ENCODE results near the gene FLRT2. TPM values are rescaled to one million over a fixed set of nuclear protein-coding genes. Genes with fewer than 3 reads are reported as not detected.

FLRT2 gene
- total RNA-seq, 1 donor from 2014 or later, result 20.0 TPM

DNA sequence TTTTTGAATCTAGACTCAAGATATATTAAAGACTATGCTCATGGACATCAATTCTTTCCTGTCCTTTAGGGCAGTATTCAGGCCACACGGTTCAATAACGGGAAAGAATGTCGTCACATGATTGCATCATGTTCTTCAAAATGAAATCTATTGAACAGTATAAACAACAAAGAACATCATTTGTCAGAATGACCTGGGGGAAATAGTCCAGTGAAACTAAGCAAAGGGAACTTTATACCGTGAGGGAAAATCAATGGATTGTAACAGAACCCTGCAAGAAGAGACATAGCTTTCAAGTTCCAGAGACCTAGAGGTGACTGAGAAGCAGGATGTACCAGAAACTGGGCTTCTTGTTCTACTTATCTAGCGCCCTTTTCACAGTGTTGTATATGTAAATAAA, 32.7 kb downstream of the FLRT2 start:
- no peak for DNase-seq (ENCODE audit: low spot score)

DNA sequence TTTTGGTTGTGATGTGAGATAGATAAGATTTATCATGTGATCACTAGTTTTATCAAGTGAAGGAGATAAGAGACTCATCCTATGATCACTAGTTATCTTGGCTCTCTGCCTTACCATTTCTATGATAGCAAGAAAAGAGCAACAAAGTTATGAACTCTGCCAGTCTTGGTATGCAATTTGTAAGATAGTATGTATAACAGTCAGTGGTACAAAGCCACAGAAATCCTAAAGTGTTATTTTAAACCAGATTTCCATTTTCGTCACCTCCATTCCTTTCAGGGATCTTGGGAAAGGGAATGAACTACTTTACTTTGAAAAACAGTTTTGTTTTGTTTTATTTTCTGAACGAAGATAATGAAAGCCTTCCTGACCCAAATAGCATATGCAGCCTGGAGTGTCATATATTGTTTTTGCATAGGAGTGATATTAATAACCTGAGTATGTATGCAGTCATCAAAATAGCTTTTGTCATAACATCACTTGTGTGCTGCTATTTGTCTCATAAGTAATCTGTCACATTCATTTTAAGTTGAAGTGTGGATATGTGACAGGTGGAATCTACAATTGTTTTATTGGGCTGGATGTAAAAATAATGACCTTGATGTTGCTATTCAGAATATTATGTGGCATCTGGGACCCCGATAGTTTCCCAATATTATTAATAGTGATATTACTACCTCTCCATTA, 35.0 kb downstream of the FLRT2 start:
- DNase-seq (ENCODE audit: low spot score), result no peak

DNA sequence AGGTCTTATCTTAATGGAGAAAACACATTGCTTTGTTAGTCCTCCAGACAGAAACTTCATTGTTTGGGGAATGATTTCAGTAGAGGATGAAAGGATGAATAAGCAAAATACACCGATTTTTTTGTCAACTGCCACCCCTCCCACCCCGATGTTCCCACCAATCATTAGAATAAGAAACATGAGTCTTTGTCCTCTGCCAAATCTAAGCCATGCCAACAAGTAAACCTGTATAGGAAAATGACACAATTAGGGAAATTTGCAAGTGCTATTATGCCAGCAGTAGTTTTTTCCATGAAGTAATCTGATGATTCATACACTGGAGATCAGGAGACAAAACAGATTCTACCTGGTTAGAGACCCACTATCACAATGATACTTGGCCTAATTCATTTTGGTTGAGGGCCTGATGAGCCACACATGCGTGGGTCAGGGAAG, 35.9 kb downstream of the FLRT2 start:
- DNase-seq (ENCODE audit: low spot score), result no peak

DNA sequence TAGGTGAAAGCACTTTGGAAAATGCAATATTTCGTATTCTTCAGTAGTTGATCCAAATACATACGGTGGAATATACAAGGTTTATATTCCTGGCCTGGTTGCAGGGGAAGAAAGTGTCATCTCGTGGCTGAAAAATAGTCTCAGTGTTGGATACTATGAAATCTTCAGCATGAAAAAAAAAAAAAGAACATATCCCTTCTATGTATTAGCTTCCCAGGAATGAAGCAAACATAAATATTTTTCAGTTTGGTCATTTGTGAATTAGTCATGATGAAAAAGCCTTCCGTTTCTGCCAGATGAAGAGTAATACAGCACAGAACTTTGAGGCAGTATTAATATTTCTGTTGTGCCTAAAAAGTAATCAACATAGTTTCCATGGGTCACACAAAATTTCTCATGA, 36.7 kb downstream of the FLRT2 start:
- no peak for DNase-seq (ENCODE audit: low spot score)

DNA sequence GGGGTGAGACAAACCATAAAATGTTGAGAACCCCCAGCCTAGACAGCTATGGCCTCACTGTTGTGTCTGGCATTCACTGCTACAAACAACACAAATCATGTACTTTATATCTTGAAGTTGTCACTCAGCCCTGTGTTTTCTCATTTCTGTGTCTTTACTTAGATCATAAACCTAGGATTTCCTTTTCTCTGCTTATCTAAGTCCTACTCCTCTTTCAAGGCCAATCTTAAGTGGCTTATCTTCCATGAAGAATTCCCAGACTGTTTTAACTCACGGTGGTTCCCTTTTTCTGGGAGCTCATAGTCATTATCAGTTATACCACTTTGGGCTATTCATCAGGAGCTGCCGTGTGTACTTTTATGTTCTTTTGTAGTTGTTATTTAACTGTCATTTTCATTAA, 42.1 kb downstream of the FLRT2 start:
- no peak for DNase-seq (ENCODE audit: low spot score)

DNA sequence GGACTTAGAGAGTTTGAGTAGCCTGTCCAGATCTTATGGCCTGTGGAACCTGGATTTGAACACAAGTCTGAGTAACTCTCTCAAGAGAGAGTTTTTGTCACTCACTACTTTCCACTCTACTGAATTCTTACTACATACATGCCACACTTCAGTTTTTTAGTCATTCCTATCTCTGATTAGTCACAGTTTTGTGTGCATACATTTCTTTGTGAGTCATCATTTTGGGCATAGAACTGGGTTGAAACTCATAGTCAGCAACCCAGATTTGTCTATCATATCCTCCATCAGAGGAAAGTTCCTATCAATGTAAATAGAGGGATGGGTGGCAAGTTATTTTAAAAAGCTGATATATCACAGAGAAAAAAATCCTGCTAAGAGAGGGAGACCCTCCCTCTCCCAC, 42.9 kb downstream of the FLRT2 start:
- no peak for DNase-seq (ENCODE audit: low spot score)

DNA sequence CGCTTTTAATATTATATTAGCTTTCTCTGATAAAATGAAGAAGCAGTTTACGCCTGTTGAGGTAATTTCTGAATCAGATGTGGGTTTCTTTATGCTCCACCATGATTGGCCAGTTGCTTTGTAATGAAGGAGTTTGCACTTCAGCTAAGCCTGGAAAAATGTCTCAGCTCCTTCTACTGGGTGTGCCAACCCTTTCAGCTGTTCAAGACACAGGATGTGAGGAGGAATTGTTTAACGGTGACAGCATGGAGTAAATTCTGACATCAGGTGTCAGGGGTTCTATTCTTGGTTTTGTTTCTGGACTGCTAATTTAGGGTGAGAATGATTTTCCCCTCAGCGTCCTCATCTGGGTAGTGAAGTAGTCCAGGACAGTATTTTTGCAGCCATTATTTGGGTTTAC, 43.5 kb downstream of the FLRT2 start:
- DNase-seq (ENCODE audit: low spot score), result no peak

DNA sequence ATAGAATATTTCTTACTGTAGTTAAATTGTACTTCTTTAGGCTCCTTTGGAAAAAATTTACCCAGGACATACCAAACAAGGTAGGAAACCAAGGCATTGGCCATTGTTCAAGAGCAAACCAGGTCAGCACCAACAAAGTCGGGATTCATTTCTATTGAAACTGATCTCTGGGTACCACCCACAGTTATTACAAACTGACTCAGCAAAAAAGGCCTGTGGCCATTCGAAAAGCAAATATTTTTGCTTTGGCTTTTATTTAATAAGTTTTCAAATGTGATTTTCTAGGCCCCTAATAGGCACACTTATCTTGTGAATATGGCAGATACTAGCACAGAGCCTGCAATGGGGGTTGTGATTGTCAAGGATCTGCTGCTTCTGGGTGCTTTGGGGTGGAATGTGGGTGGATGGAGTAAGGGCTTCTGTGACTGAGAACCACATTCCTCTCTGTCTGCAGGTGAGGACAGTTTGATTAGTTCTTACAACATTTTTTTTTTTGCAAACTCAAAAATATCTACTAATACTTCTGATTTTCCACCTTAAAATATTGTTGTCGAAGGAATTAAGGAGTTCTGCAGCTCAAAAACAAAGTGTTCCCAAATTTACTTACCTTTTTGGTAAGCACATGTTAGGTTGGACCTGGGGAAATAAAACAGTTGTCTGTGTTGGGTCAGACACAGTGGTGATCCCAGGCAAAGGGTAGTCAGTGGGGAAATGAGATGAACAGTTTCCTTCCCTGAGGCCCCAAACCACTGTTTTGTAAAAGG, 45.1 kb downstream of the FLRT2 start:
- DNase-seq (ENCODE audit: low spot score), result no peak

DNA sequence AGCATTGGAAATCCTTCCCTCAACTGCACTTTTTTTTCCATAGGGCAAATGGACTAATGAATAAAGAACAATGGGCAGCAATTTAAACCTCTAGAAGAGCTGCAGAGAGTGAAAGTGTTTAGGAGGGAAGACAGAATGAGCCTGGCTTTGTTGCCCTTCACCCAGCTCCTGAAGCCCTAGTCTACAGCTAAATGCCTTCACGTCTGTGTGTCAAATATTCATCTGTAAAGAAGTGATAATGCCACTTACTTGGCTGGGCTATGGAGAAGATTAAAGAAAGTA, 45.6 kb downstream of the FLRT2 start:
- no peak for DNase-seq (ENCODE audit: low spot score)

DNA sequence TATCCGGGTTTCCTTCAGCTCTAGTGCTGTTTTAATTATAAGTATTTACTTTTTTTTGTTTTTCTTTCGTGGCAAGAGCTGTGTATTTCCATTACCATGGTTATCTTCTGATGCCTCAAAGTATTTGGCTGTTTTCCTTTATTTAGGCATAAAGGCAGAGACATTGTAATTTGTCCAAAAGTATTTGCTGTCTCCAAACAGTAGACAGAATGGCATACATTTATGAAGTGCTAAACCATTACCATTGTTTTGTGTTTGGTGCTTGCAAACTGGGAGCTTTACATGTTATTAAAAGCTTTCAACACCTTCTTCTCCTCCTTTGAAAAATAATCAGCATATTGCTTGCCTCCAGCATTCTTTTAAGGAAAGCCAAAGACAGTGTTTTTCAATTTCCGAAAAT, 46.3 kb downstream of the FLRT2 start:
- DNase-seq (ENCODE audit: low spot score), result no peak

DNA sequence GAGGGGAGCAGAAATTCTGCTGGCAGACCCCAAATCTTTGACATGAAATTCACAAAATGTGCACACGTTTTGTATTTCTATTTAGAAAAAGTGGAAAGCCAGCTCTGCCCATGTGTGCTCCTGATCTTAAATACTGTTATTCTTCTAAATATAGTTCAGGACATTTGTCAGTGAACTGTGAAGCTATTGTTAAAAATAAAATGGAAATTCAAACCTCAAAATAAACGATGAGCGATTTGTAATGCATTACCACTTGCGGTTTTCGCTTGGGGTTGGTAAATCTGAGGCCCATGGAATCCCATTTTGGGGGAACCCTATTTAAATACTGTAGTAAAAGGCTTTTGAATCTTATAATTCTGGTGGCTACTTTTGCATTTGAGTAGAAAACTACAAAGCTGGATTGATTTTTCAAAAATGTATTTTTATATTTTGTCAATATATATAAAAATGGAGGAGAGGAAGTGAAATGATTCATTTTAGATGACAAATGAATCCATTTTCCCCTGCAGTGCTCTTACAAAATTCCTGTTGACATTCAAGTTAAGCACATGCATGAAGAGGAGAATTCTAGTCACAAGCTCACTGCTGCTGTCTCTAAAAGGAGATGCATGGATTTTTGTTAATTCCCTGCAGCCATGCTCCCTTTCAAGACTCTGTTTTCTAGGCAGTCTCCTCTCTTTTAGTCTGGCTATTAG, 47.1 kb downstream of the FLRT2 start:
- no peak for DNase-seq (ENCODE audit: low spot score)

DNA sequence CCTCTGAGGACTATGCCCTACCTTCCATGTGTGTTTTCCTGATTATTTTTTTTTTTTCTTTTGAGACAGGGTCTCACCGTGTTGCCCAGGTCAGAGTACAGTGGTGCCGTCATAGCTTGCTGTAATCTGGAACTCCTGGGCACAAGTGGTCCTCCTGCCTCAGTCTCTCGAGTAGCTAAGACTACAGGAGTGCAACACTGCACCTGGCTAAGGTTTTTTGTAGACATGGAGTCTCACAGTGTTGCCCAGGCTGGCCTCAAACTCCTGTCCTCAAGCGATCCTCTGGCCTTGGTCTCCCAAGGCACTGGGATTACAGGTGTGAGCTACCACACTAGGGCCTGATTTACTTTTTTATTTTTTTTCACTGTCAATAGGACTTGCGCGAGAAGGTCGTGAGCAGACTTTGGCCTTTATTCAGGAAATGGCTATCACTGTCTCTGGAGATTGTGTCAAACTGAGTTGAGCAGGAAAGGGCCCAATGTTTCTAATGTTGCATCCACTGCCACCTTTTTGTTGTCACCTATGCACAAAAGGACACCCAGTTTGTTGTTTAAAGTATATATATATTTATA, 47.7 kb downstream of the FLRT2 start:
- no peak for DNase-seq (ENCODE audit: low spot score)

DNA sequence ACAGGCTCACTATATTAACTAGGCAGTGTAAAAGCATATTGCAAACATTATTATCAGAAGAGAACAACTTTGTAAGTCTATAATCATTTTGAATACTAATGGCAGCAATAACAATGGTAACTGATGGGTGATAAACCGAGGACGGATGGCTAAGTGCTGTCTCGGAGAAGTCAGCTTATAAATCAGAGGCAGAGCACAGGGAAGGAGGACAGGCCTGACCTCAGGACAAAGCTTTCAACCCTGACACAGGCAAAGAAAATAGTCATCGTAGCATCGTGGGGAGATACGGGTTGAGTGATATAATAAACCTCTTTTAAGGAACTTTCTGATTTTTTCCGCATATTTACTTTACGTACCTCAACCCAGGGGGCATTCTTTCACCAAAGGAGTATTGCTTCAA, 48.4 kb downstream of the FLRT2 start:
- DNase-seq (ENCODE audit: low spot score), result no peak

DNA sequence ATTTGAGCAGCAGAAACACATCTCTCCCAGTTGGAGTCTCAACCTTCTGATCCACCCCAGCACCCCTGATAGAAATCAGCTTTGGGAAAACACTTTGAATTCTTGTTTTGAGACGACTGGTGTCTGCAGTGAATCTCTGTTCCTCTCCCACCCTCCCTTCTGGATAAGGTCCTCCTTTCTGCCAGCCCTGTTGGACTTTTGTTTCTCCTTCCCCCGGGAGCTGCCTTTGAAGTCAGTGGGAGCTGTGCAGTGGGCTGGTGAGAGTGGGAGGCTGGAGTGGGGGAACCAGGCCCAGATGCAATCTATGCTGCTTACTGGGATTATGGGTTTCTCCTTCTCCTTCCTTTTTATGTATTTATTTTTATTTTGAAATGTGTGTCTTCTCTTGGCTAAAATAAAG, 49.0 kb downstream of the FLRT2 start:
- DNase-seq (ENCODE audit: low spot score), result no peak

DNA sequence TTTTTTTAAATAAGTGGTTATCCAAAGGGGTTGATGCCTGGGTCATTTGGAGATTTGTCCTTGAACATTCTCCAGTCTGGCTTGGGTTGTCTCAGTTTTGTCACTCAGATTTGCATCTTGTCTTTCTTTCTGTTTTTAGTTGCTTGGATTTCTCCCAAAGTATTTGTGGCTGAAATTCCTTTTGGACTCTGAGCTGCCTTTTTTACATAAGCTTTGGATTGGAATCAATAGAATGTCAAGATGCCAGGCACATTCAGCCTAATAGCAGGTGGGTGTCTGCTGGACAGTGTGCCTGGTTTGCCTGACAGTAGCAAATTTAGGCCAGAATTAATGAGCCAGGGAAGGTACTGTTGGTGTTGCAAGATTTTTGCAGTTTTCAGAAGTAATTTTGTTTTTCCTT, 50.0 kb downstream of the FLRT2 start:
- no peak for DNase-seq (ENCODE audit: low spot score)

DNA sequence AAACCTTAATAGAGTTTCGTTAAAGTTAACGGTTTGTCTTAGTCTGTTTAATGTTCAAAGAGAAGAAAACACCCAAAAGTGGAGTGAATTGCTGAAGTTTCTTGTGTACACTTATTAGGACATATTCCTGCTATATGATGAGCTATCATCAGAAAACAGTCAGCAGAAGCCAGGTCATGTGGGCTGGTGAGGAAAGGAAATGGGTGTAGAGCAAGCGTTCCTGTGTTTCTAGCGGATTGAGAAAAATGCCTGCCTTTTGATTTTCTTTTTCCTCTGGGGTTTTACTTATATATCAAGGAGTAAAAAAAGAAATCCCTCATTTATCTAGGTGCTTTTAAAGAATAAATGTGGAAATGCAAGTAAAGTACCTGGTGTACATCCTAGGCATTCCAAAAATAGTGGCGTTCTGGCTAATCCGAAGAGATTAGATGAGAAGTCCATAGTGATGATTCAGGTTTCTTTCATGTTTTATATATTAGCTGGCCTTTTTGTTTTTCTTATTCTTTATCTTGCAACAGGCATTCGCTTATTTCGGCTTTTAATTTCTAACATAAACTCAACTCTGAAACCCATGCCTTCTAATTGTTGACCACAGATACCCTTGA, 50.7 kb downstream of the FLRT2 start:
- DNase-seq (ENCODE audit: low spot score), result no peak

DNA sequence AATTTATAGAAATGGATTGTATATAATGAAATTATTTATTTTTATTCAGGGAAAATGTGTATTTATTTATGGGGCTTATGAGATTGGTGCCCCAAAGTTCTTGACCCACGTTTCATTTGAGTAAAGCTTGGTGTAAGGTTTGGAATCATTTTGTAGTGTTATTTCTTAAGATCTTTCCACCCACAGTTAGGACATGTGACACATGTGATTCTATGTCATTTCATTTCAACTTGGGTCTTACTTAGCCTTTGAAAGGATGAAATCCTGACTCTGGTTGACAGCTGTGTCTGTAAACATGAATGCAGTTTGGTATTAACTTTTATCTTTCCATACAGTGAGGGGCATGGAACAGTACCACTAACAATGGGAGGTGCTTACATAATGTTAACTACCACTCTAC, 51.7 kb downstream of the FLRT2 start:
- DNase-seq (ENCODE audit: low spot score), result no peak

DNA sequence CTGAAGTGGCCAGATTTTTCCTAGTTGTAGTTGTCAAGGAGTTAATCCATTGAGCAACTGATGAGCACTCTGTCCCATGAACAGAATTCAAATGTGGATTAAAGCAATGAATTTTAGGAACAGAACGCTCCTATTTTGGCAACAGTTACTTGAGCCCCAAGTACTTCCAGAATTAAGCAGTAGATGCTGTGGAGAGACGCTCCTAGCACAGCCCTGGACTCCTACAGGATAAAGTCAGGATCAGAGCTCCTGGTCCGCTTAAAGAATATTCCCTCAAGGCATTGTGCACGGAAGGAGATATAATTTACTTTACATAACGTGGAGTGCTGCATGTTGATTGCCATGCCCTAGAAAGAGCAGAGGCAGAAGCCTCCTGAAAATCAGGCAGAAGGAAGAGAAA, 53.4 kb downstream of the FLRT2 start:
- no peak for DNase-seq (ENCODE audit: low spot score)

DNA sequence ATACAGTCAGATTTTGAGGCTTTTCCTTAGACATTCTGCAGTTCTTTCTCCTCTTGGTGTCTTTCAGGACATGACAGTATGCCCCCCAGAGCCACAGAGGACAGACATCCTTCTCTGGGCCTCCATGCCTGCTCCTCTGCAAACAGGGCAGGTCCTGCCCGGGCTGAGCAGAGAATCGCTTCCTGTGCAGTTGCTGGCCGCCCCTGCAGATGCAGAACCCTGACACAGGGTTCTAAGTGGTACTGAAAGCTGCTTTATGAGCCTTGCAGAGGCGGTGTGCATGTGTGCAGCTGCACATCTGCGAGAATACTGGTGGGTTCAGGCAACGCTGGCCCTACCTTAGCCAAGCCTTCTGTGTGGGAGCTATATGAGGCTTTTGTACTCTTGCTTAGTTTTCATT, 54.5 kb downstream of the FLRT2 start:
- DNase-seq (ENCODE audit: low spot score), result no peak

DNA sequence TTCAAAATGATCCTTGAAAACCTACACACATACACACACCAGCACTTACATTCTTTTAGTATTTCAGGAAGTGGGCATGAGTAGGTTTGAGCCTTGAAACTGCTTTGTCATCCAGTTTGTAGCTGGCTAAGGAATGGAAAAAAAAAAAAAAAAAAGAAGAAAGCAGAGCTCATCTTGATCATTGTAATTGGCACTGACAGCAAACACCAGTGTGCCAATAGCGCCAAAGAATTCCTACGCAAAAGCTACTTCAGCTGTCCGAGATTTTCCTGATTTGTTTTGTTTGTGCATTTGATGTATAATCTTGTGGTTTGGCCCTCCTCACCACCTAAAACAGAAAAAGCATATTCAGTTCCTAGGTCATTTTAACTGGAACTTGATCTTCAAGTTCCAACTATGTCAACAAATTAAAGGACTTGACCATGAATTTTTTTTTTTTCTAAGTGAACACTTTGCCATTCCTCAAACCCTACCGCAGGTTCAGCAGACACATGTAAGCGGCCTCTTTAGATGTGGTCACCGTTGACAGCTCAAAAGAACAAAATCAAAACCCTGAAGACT, 57.3 kb downstream of the FLRT2 start:
- no peak for DNase-seq (ENCODE audit: low spot score)

DNA sequence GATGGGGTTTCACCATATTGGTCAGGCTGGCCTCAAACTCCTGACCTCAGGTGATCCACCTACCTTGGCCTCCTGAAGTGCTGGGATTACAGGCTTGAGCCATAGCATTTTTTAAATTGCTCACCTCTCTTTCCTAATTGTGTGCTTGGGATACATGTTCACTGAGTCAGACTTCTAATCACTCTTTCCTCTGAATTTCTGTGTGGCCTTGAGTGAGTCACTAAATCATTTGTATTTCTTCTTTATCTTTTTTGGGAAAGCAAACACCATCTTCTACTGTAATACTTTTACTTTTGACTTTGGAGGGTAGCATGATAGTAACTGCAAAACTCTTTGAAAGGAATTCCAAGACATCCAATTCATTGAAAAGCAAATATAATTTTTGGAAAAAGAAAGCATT, 60.8 kb downstream of the FLRT2 start:
- no peak for DNase-seq (ENCODE audit: low spot score)

DNA sequence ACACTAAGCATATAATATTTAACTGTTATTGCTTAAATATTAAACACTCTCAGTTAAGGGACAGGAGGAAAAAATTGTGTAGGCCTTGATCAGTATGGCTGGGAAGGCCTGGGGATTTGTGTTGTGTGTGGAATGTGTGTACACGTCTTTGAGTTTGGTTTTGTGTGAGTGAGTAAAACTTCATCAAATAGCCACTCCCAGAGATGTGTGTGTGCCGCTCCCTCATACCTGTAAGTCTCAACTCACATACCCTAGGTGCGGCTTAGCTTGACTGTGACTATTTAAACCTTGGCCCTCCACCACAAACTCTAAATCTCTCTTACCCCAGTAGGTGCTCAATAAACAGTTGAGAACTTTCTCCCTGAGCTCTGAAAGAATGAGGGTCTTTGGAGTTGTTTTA, 64.3 kb downstream of the FLRT2 start:
- DNase-seq (ENCODE audit: low spot score), result no peak

All from mesenteric fat pad (tissue), 1 donor.